Liver (tissue), 9 donors: ENCODE measurements around the gene RNF141. TPM values are rescaled to one million over a fixed set of nuclear protein-coding genes. Genes with fewer than 3 reads are reported as not detected.

Experiments used
- DNase-seq: peaks from one replicate; pipeline ENCODE4 v3.0.0-alpha.2; 2017; ENCODE audit warnings: low spot score
- H3K27ac ChIP-seq, 2 donors: one replicate each; pipeline ENCODE4 v1.7.0; 2013; ENCODE audit warnings: inconsistent platforms in 2 of 2, low read length in 2 of 2, control low read depth in 1 of 2, low read depth in 1 of 2, mild to moderate bottlenecking in 1 of 2
- H3K27me3 ChIP-seq, 4 donors: one replicate each; pipeline versions ENCODE4 v1.6.1 to v1.7.0; 2013; ENCODE audit warnings: low read length in 3 of 4, inconsistent platforms in 1 of 4, mild to moderate bottlenecking in 1 of 4, moderate library complexity in 1 of 4; ENCODE audit not compliant: control insufficient read depth in 4 of 4, insufficient read depth in 4 of 4
- H3K36me3 ChIP-seq, 4 donors: one replicate each; pipeline versions ENCODE4 v1.6.1 to v1.7.0; 2013; ENCODE audit warnings: low read length in 3 of 4, mild to moderate bottlenecking in 3 of 4, low read depth in 1 of 4, moderate library complexity in 1 of 4; ENCODE audit not compliant: control insufficient read depth in 4 of 4, insufficient read depth in 3 of 4
- H3K4me1 ChIP-seq, 4 donors: one replicate each; pipeline versions ENCODE4 v1.6.1 to v1.7.0; 2013; ENCODE audit warnings: low read length in 3 of 4, mild to moderate bottlenecking in 3 of 4, moderate library complexity in 1 of 4; ENCODE audit not compliant: control insufficient read depth in 4 of 4, insufficient read depth in 4 of 4
- H3K4me3 ChIP-seq, 3 donors: one replicate each; pipeline versions ENCODE4 v1.6.1 to v1.7.0; 2013; ENCODE audit warnings: low read length in 3 of 3, control low read depth in 1 of 3, low read depth in 1 of 3, mild to moderate bottlenecking in 1 of 3
- H3K9ac ChIP-seq, 2 donors: one replicate each; pipeline ENCODE4 v1.7.0; 2013; ENCODE audit warnings: low read length in 2 of 2, mild to moderate bottlenecking in 2 of 2, moderate library complexity in 2 of 2, control low read depth in 1 of 2, low read depth in 1 of 2
- H3K9me3 ChIP-seq, 4 donors: one replicate each; pipeline versions ENCODE4 v1.6.1 to v1.7.0; 2013; ENCODE audit warnings: low read length in 3 of 4; ENCODE audit not compliant: control insufficient read depth in 4 of 4
- EGR1 ChIP-seq, 2 donors: IDR thresholded peaks; 2 replicates each; pipeline ENCODE4 v1.6.1; 2016 to 2018; ENCODE audit warnings: antibody characterized with exemption in 2 of 2, low read depth in 2 of 2
- FOXA1 ChIP-seq: IDR thresholded peaks from 2 replicates; pipeline ENCODE4 v1.6.1; 2016; ENCODE audit warnings: antibody characterized with exemption
- FOXA2 ChIP-seq: IDR thresholded peaks from 2 replicates; pipeline ENCODE4 v1.6.1; 2016; ENCODE audit warnings: antibody characterized with exemption
- GABPA ChIP-seq, 2 donors: IDR thresholded peaks in 1 of 2; conservative IDR thresholded peaks in 1 of 2; 2 replicates each; pipeline ENCODE4 v1.6.1; 2016; ENCODE audit warnings: antibody characterized with exemption in 2 of 2, mild to moderate bottlenecking in 1 of 2, moderate library complexity in 1 of 2
- HNF4A ChIP-seq, 2 donors: conservative IDR thresholded peaks; 2 replicates each; pipeline ENCODE4 v1.6.1; 2016; ENCODE audit warnings: antibody characterized with exemption in 2 of 2, mild to moderate bottlenecking in 2 of 2
- HNF4G ChIP-seq: IDR thresholded peaks from 2 replicates; pipeline ENCODE4 v1.6.1; 2016; ENCODE audit warnings: antibody characterized with exemption
- JUND ChIP-seq, 2 donors: IDR thresholded peaks; 2 replicates each; pipeline ENCODE4 v1.6.1; 2016; ENCODE audit warnings: antibody characterized with exemption in 2 of 2
- NR2F2 ChIP-seq: IDR thresholded peaks from 2 replicates; pipeline ENCODE4 v1.6.1; 2016; ENCODE audit warnings: antibody characterized with exemption
- RAD21 ChIP-seq, 2 donors: IDR thresholded peaks; 2 replicates each; pipeline ENCODE4 v1.6.1; 2016; ENCODE audit warnings: antibody characterized with exemption in 2 of 2, mild to moderate bottlenecking in 2 of 2
- RXRA ChIP-seq, 2 donors: IDR thresholded peaks; 2 replicates each; pipeline ENCODE4 v1.6.1; 2017 to 2018; ENCODE audit warnings: antibody characterized with exemption in 2 of 2, mild to moderate bottlenecking in 1 of 2
- SP1 ChIP-seq: IDR thresholded peaks from 2 replicates; pipeline ENCODE4 v1.6.1; 2018; ENCODE audit warnings: antibody characterized with exemption, mild to moderate bottlenecking
- TAF1 ChIP-seq: conservative IDR thresholded peaks from 2 replicates; pipeline ENCODE4 v1.6.1; 2016; ENCODE audit warnings: antibody characterized with exemption, mild to moderate bottlenecking
- YY1 ChIP-seq: IDR thresholded peaks from 2 replicates; pipeline ENCODE4 v1.6.1; 2016; ENCODE audit warnings: antibody characterized with exemption, mild to moderate bottlenecking
- WGBS: extraction: QIAGEN DNeasy Blood & Tissue Kit; methylation state at CpG from one replicate; pipeline ENCODE4 v1.1.7; 2013; 5-methylcytosine and 5-hydroxymethylcytosine counted together
- polyA plus RNA-seq, 2 donors: library from polyadenylated mRNA; stranded (reverse) in 1 of 2; unstranded in 1 of 2; fragments of 200-250 nt in 1 of 2; fragments of >200 nt in 1 of 2; fragmentation: Nextera tagmentation in 1 of 2; extraction: Ambion mirVana in 1 of 2; gene quantifications; one replicate each; pipeline versions ENCODE4 v1.2.1 to v1.2.3, GENCODE V29; 2013 to 2015
- total RNA-seq, 2 donors: library from RNA; depleted of rRNA; stranded (reverse); fragments of >200 nt; gene quantifications; one replicate each; pipeline ENCODE4 v1.2.3, GENCODE V29; 2014
- TF ChIP-seq, protein P1 (sequence below): IDR thresholded peaks from 2 replicates; pipeline ENCODE4 v1.6.1; 2016; ENCODE audit warnings: antibody characterized with exemption
- TF ChIP-seq, protein P2 (sequence below): IDR thresholded peaks from 2 replicates; pipeline ENCODE4 v1.6.1; 2016; ENCODE audit warnings: antibody characterized with exemption, mild to moderate bottlenecking
- TF ChIP-seq, protein P3 (sequence below): IDR thresholded peaks from 2 replicates; pipeline ENCODE4 v1.6.1; 2016; ENCODE audit warnings: antibody characterized with exemption
- TF ChIP-seq, protein P4 (sequence below): IDR thresholded peaks from 2 replicates; pipeline ENCODE4 v1.6.1; 2016; ENCODE audit warnings: antibody characterized with exemption
- TF ChIP-seq, protein P5 (sequence below): fragments of 150-350 bp; IDR thresholded peaks from 2 replicates; pipeline ENCODE4 v1.5.1; 2017; ENCODE audit warnings: improper control_type of control experiment, low read depth, low read length; ENCODE audit not compliant: missing input control
- donor health status: healthy.
- donor health status: healthy.
- donor health status: healthy.
- donor health status: healthy.
- donor health status: healthy.

The RNF141 gene
- total and polyA plus RNA-seq, 4 donors: 6.9 to 14.6 (median 13.0) TPM

DNA sequence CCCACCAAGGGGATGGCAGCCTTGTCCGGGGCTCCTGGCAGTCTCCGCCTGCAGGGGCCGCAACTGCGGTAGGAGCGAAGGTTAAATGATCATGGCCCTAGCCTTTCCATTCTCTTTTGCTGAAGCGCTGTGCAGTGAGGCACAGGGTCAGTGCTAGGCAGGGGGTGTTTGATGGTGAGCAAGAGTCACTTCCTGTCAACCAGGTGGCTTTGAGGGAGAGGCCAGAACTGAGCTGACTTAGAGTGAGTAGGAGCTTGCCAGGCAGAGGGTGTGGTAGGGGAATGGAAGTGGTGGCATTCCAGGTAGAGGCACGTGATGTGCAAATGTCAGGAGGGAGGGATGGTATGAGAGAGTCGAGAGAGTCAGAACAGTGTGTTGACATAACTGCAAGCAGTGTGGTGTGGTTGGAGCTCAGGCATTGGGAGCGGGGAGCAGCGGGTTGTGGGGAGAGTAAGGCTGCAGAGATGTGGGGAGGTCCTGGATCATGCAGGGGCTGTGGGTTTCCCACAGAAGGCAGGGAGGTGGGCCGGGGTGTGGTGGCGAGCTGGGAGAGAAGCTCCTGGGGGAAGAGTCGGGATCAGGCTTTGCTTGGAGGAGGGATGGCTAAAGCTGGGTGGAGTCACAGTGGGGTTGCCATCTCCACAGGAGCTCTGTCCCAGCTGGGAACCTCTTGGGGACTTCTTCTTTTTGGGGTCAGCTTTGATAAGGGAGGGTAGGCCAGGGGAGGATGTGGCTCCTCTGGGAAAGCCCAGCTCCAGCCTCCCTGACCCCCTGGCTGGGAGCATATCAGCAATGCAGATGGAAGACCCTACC, 52.7 kb downstream of the RNF141 start:
- Histone ChIP-seq H3K27ac (no peak overlapping the region), H3K9ac (no peak overlapping the region), H3K4me1 (peaks cover 0 to 2% (median 0%) of the 10 kb centered on the region in 4 donors), H3K36me3 (peaks cover 0 to 5% (median under 1%) of the 10 kb centered on the region in 4 donors), H3K9me3 (no peaks in the 10 kb centered on the region), H3K4me3 (no peak overlapping the region), H3K27me3 (no peaks in the 10 kb centered on the region)
- TF ChIP-seq YY1 (no peak), RAD21 (IDR thresholded peaks at IDR 0.05) (no peak), GABPA (IDR thresholded peaks at IDR 0.05 in 1 of 2, conservative IDR thresholded peaks at IDR 0.05 in 1 of 2) (no peak), RXRA (IDR thresholded peaks at IDR 0.05) (no peak), NR2F2 (no peak), EGR1 (IDR thresholded peaks at IDR 0.05; ENCODE audit: low read depth in 2 of 2) (no peak), HNF4A (conservative IDR thresholded peaks at IDR 0.05) (no peak), FOXA2 (no peak), FOXA1 (no peak), HNF4G (no peak), TAF1 (no peak), SP1 (no peak), JUND (IDR thresholded peaks at IDR 0.05) (no peak)
- TF ChIP-seq, protein P1, sequence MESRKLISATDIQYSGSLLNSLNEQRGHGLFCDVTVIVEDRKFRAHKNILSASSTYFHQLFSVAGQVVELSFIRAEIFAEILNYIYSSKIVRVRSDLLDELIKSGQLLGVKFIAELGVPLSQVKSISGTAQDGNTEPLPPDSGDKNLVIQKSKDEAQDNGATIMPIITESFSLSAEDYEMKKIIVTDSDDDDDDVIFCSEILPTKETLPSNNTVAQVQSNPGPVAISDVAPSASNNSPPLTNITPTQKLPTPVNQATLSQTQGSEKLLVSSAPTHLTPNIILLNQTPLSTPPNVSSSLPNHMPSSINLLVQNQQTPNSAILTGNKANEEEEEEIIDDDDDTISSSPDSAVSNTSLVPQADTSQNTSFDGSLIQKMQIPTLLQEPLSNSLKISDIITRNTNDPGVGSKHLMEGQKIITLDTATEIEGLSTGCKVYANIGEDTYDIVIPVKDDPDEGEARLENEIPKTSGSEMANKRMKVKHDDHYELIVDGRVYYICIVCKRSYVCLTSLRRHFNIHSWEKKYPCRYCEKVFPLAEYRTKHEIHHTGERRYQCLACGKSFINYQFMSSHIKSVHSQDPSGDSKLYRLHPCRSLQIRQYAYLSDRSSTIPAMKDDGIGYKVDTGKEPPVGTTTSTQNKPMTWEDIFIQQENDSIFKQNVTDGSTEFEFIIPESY: no peak
- TF ChIP-seq, protein P2, sequence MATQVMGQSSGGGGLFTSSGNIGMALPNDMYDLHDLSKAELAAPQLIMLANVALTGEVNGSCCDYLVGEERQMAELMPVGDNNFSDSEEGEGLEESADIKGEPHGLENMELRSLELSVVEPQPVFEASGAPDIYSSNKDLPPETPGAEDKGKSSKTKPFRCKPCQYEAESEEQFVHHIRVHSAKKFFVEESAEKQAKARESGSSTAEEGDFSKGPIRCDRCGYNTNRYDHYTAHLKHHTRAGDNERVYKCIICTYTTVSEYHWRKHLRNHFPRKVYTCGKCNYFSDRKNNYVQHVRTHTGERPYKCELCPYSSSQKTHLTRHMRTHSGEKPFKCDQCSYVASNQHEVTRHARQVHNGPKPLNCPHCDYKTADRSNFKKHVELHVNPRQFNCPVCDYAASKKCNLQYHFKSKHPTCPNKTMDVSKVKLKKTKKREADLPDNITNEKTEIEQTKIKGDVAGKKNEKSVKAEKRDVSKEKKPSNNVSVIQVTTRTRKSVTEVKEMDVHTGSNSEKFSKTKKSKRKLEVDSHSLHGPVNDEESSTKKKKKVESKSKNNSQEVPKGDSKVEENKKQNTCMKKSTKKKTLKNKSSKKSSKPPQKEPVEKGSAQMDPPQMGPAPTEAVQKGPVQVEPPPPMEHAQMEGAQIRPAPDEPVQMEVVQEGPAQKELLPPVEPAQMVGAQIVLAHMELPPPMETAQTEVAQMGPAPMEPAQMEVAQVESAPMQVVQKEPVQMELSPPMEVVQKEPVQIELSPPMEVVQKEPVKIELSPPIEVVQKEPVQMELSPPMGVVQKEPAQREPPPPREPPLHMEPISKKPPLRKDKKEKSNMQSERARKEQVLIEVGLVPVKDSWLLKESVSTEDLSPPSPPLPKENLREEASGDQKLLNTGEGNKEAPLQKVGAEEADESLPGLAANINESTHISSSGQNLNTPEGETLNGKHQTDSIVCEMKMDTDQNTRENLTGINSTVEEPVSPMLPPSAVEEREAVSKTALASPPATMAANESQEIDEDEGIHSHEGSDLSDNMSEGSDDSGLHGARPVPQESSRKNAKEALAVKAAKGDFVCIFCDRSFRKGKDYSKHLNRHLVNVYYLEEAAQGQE: no peak
- TF ChIP-seq, protein P3, sequence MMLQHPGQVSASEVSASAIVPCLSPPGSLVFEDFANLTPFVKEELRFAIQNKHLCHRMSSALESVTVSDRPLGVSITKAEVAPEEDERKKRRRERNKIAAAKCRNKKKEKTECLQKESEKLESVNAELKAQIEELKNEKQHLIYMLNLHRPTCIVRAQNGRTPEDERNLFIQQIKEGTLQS: no peak
- TF ChIP-seq, protein P4, sequence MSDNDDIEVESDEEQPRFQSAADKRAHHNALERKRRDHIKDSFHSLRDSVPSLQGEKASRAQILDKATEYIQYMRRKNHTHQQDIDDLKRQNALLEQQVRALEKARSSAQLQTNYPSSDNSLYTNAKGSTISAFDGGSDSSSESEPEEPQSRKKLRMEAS: no peak
- TF ChIP-seq, protein P5, sequence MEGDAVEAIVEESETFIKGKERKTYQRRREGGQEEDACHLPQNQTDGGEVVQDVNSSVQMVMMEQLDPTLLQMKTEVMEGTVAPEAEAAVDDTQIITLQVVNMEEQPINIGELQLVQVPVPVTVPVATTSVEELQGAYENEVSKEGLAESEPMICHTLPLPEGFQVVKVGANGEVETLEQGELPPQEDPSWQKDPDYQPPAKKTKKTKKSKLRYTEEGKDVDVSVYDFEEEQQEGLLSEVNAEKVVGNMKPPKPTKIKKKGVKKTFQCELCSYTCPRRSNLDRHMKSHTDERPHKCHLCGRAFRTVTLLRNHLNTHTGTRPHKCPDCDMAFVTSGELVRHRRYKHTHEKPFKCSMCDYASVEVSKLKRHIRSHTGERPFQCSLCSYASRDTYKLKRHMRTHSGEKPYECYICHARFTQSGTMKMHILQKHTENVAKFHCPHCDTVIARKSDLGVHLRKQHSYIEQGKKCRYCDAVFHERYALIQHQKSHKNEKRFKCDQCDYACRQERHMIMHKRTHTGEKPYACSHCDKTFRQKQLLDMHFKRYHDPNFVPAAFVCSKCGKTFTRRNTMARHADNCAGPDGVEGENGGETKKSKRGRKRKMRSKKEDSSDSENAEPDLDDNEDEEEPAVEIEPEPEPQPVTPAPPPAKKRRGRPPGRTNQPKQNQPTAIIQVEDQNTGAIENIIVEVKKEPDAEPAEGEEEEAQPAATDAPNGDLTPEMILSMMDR: no peak
- peak; percentile 27 for DNase-seq
- 91% methylated on average over 13 of the region's 13 CpGs for WGBS
